NB4 (cell line): ENCODE data around the gene NFATC1.

Source experiments
- MYC ChIP-seq: IDR thresholded peaks from 2 replicates; pipeline ENCODE4 v1.6.1; 2011; ENCODE audit warnings: low read depth, low read length
- TF ChIP-seq, protein P1 (sequence below): IDR thresholded peaks from one replicate; pipeline ENCODE4 v1.5.1; 2012; ENCODE audit warnings: low read depth, low read length

DNA sequence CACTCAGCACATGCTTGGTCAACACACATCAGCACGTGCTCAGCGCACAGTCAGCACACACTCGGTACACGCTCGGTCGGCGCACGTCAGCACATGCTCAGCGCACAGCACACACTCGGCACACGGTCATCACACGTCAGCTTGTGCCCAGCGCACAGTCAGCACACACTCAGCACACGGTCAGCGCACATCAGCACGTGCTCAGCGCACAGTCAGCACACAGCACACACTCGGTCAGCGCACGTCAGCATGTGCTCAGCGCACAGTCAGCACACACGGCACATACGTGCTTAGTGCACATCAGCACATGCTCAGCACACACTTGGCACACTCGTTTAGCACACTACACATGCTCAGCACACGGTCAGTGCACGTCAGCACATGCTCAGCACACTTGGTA, 49.7 kb upstream of the NFATC1 start:
- TF ChIP-seq, protein P1, sequence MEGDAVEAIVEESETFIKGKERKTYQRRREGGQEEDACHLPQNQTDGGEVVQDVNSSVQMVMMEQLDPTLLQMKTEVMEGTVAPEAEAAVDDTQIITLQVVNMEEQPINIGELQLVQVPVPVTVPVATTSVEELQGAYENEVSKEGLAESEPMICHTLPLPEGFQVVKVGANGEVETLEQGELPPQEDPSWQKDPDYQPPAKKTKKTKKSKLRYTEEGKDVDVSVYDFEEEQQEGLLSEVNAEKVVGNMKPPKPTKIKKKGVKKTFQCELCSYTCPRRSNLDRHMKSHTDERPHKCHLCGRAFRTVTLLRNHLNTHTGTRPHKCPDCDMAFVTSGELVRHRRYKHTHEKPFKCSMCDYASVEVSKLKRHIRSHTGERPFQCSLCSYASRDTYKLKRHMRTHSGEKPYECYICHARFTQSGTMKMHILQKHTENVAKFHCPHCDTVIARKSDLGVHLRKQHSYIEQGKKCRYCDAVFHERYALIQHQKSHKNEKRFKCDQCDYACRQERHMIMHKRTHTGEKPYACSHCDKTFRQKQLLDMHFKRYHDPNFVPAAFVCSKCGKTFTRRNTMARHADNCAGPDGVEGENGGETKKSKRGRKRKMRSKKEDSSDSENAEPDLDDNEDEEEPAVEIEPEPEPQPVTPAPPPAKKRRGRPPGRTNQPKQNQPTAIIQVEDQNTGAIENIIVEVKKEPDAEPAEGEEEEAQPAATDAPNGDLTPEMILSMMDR: no peak
- TF ChIP-seq MYC: no peak
